ENCODE results near the gene CD300LF. TPM values are rescaled to one million over a fixed set of nuclear protein-coding genes. Genes with fewer than 3 reads are reported as not detected.

CD300LF gene
- total and polyA plus RNA-seq, 3 experiments from 2014 or later: not detected

- Histone ChIP-seq H3K9me3 (ENCODE audit: low read length) (no peaks in the 10 kb centered on the region), H3K27me3 (ENCODE audit: insufficient read depth, low read length, poor library complexity, severe bottlenecking) (peaks cover 5% of the 10 kb centered on the region), H3K36me3 (ENCODE audit: insufficient read depth, low read length) (no peaks in the 10 kb centered on the region), H3K27ac (ENCODE audit: low read depth, low read length) (no peak overlapping the region), H3K4me3 (ENCODE audit: low read length) (no peak overlapping the region), H3K4me1 (ENCODE audit: insufficient read depth, low read length) (no peaks in the 10 kb centered on the region)
- Mint-ChIP-seq H3K9me3 (no peaks in the 10 kb centered on the region), H3K27me3 (peaks cover 4 to 19% of the 10 kb centered on the region in 2 donors), H3K4me1 (peaks cover 9 to 13% (median 11%) of the 10 kb centered on the region in 3 donors), H3K27ac (peak overlapping the region in 2 of 8 donors; percentile 9 to 61), H3K36me3 (no peaks in the 10 kb centered on the region), H3K4me3 (no peak overlapping the region)
- no peak for DNase-seq
- ChIA-PET CTCF (interaction anchor here (2.4 kb wide), 1 partner anchor 25 kb away, joined by 10 read pairs; the partner anchor contains the start of gene RAB37), POLR2A (no interaction called here)
Observed at GRCh38 chr17:74712301-74712700, 422 bp downstream of the CD300LF start.

GRCh38 chr17:74711058-74711824, 1.5 kb downstream of the CD300LF start:
- no peak overlapping the region for H3K27ac ChIP-seq (ENCODE audit: low read depth, low read length)
- peaks cover 2 to 19% of the 10 kb centered on the region in 2 donors for H3K27me3 Mint-ChIP-seq
- no peaks in the 10 kb centered on the region for H3K36me3 Mint-ChIP-seq
- peaks cover 5% of the 10 kb centered on the region for H3K27me3 ChIP-seq (ENCODE audit: insufficient read depth, low read length, poor library complexity, severe bottlenecking)
- H3K4me3 Mint-ChIP-seq: peak overlapping the region in 1 of 7 donors; percentile 1
- H3K27ac Mint-ChIP-seq: peak overlapping the region in 3 of 8 donors; percentile 24 to 58 (median 48)
- H3K9me3 Mint-ChIP-seq: no peaks in the 10 kb centered on the region
- H3K4me1 Mint-ChIP-seq: peaks cover 9 to 13% (median 11%) of the 10 kb centered on the region in 3 donors
- H3K36me3 ChIP-seq (ENCODE audit: insufficient read depth, low read length): no peaks in the 10 kb centered on the region
- ChIA-PET CTCF (interaction anchor here (1.1 to 2.4 kb wide), 2 partner anchors 26 to 54 kb away, joined by 4 to 10 read pairs; partner anchors contain the start of gene RAB37), POLR2A (no interaction called here)
- H3K4me3 ChIP-seq (ENCODE audit: low read length): no peak overlapping the region
- no peaks in the 10 kb centered on the region for H3K4me1 ChIP-seq (ENCODE audit: insufficient read depth, low read length)
- no peaks in the 10 kb centered on the region for H3K9me3 ChIP-seq (ENCODE audit: low read length)
- DNase-seq: no peak

GRCh38 chr17:74704544-74704943, 8.2 kb downstream of the CD300LF start:
- H3K27me3 ChIP-seq (ENCODE audit: insufficient read depth, low read length, poor library complexity, severe bottlenecking): no peaks in the 10 kb centered on the region
- no peaks in the 10 kb centered on the region for H3K9me3 Mint-ChIP-seq

GRCh38 chr17:74703311-74703710, 9.4 kb downstream of the CD300LF start:
- ChIA-PET CTCF (interaction anchor here (1.4 kb wide), 1 partner anchor 46 kb away, joined by 5 read pairs; no protein-coding TSS in a partner anchor), POLR2A (no interaction called here)
- H3K4me3 ChIP-seq (ENCODE audit: low read length): no peak overlapping the region
- Mint-ChIP-seq H3K4me3 (no peak overlapping the region), H3K36me3 (no peaks in the 10 kb centered on the region), H3K4me1 (no peaks in the 10 kb centered on the region), H3K27ac (no peak overlapping the region), H3K9me3 (no peaks in the 10 kb centered on the region), H3K27me3 (peaks cover 1 to 11% of the 10 kb centered on the region in 2 donors)
- no peak for DNase-seq
- no peaks in the 10 kb centered on the region for H3K4me1 ChIP-seq (ENCODE audit: insufficient read depth, low read length)
- no peaks in the 10 kb centered on the region for H3K27me3 ChIP-seq (ENCODE audit: insufficient read depth, low read length, poor library complexity, severe bottlenecking)
- H3K27ac ChIP-seq (ENCODE audit: low read depth, low read length): no peak overlapping the region
- H3K9me3 ChIP-seq (ENCODE audit: low read length): no peaks in the 10 kb centered on the region
- H3K36me3 ChIP-seq (ENCODE audit: insufficient read depth, low read length): no peaks in the 10 kb centered on the region

More at GRCh38 chr17:74704544-74704943, 8.2 kb downstream of the CD300LF start:
- Histone ChIP-seq H3K27ac (ENCODE audit: low read depth, low read length) (no peak overlapping the region), H3K36me3 (ENCODE audit: insufficient read depth, low read length) (no peaks in the 10 kb centered on the region), H3K9me3 (ENCODE audit: low read length) (no peaks in the 10 kb centered on the region), H3K4me3 (ENCODE audit: low read length) (no peak overlapping the region), H3K4me1 (ENCODE audit: insufficient read depth, low read length) (no peaks in the 10 kb centered on the region)
- peaks cover 1 to 6% of the 10 kb centered on the region in 2 donors for H3K27me3 Mint-ChIP-seq
- DNase-seq: no peak
- no peaks in the 10 kb centered on the region for H3K4me1 Mint-ChIP-seq
- peak overlapping the region in 1 of 8 donors; percentile 18 for H3K27ac Mint-ChIP-seq
- ChIA-PET POLR2A (no interaction called here), CTCF (interaction anchor here (1.8 kb wide), 1 partner anchor 47 kb away, joined by 5 read pairs; no protein-coding TSS in a partner anchor)
- no peaks in the 10 kb centered on the region for H3K36me3 Mint-ChIP-seq
- no peak overlapping the region for H3K4me3 Mint-ChIP-seq

GRCh38 chr17:74702116-74702871, 10.4 kb downstream of the CD300LF start:
- Mint-ChIP-seq H3K4me1 (no peaks in the 10 kb centered on the region), H3K27me3 (peaks cover 1 to 17% of the 10 kb centered on the region in 2 donors), H3K9me3 (no peaks in the 10 kb centered on the region), H3K27ac (no peak overlapping the region), H3K36me3 (no peaks in the 10 kb centered on the region), H3K4me3 (no peak overlapping the region)
- no peak for DNase-seq
- no peaks in the 10 kb centered on the region for H3K27me3 ChIP-seq (ENCODE audit: insufficient read depth, low read length, poor library complexity, severe bottlenecking)
- H3K9me3 ChIP-seq (ENCODE audit: low read length): no peaks in the 10 kb centered on the region
- H3K4me1 ChIP-seq (ENCODE audit: insufficient read depth, low read length): no peaks in the 10 kb centered on the region
- CTCF ChIA-PET: interaction anchor here (0.7 to 1.5 kb wide), 4 partner anchors 23 to 89 kb away, joined by 3 to 4 read pairs (median 4); no protein-coding TSS in a partner anchor
- no peak overlapping the region for H3K27ac ChIP-seq (ENCODE audit: low read depth, low read length)
- POLR2A ChIA-PET: interaction anchor here (0.5 kb wide), 1 partner anchor 105 kb away, joined by 5 read pairs; no protein-coding TSS in a partner anchor
- no peaks in the 10 kb centered on the region for H3K36me3 ChIP-seq (ENCODE audit: insufficient read depth, low read length)
- no peak overlapping the region for H3K4me3 ChIP-seq (ENCODE audit: low read length)

GRCh38 chr17:74699236-74699635, 13.5 kb downstream of the CD300LF start:
- Mint-ChIP-seq H3K4me3 (no peak overlapping the region), H3K27me3 (peaks cover 3 to 21% of the 10 kb centered on the region in 2 donors)
- DNase-seq: no peak

GRCh38 chr17:74698069-74698468, 14.7 kb downstream of the CD300LF start:
- Histone ChIP-seq H3K27me3 (ENCODE audit: insufficient read depth, low read length, poor library complexity, severe bottlenecking) (no peaks in the 10 kb centered on the region), H3K36me3 (ENCODE audit: insufficient read depth, low read length) (no peaks in the 10 kb centered on the region), H3K4me1 (ENCODE audit: insufficient read depth, low read length) (no peaks in the 10 kb centered on the region), H3K27ac (ENCODE audit: low read depth, low read length) (no peak overlapping the region), H3K4me3 (ENCODE audit: low read length) (no peak overlapping the region), H3K9me3 (ENCODE audit: low read length) (no peaks in the 10 kb centered on the region)
- DNase-seq: no peak
- H3K27me3 Mint-ChIP-seq: peaks cover 4 to 30% of the 10 kb centered on the region in 2 donors
- POLR2A ChIA-PET: interaction anchor here (0.5 kb wide), 1 partner anchor 56 kb away, joined by 4 read pairs; no protein-coding TSS in a partner anchor
- H3K4me3 Mint-ChIP-seq: no peak overlapping the region
- H3K27ac Mint-ChIP-seq: no peak overlapping the region
- CTCF ChIA-PET: interaction anchor here (1.6 kb wide), 1 partner anchor 40 kb away, joined by 3 read pairs; no protein-coding TSS in a partner anchor
- no peaks in the 10 kb centered on the region for H3K36me3 Mint-ChIP-seq
- H3K9me3 Mint-ChIP-seq: no peaks in the 10 kb centered on the region
- no peaks in the 10 kb centered on the region for H3K4me1 Mint-ChIP-seq

More at GRCh38 chr17:74699236-74699635, 13.5 kb downstream of the CD300LF start:
- H3K36me3 Mint-ChIP-seq: no peaks in the 10 kb centered on the region
- no peak overlapping the region for H3K27ac Mint-ChIP-seq
- CTCF ChIA-PET: interaction anchor here (1.6 kb wide), 1 partner anchor 39 kb away, joined by 3 read pairs; no protein-coding TSS in a partner anchor
- no peaks in the 10 kb centered on the region for H3K9me3 Mint-ChIP-seq
- Histone ChIP-seq H3K4me3 (ENCODE audit: low read length) (no peak overlapping the region), H3K9me3 (ENCODE audit: low read length) (no peaks in the 10 kb centered on the region), H3K27me3 (ENCODE audit: insufficient read depth, low read length, poor library complexity, severe bottlenecking) (no peaks in the 10 kb centered on the region), H3K27ac (ENCODE audit: low read depth, low read length) (no peak overlapping the region), H3K36me3 (ENCODE audit: insufficient read depth, low read length) (no peaks in the 10 kb centered on the region), H3K4me1 (ENCODE audit: insufficient read depth, low read length) (no peaks in the 10 kb centered on the region)
- POLR2A ChIA-PET: no interaction called here
- H3K4me1 Mint-ChIP-seq: no peaks in the 10 kb centered on the region

Measured in CD8-positive, alpha-beta memory T cell (primary cell).